Epithelial cell of esophagus (primary cell): ENCODE data around the gene NCOA6.

Source experiments
- DNase-seq: peaks from one replicate; pipeline ENCODE4 v3.0.0; 2010; ENCODE audit warnings: low read depth
- H3K4me3 ChIP-seq: 2 replicates; pipeline ENCODE4 v1.5.1; 2011; ENCODE audit warnings: mild to moderate bottlenecking, low read length, control low read depth
- CTCF ChIP-seq: IDR thresholded peaks from 2 replicates; pipeline ENCODE4 v1.5.1; 2011; ENCODE audit warnings: low read depth, mild to moderate bottlenecking, low read length, control low read depth, inconsistent platforms; ENCODE audit not compliant: insufficient read depth; ENCODE audit errors: missing control alignments

Gene NCOA6

DNA sequence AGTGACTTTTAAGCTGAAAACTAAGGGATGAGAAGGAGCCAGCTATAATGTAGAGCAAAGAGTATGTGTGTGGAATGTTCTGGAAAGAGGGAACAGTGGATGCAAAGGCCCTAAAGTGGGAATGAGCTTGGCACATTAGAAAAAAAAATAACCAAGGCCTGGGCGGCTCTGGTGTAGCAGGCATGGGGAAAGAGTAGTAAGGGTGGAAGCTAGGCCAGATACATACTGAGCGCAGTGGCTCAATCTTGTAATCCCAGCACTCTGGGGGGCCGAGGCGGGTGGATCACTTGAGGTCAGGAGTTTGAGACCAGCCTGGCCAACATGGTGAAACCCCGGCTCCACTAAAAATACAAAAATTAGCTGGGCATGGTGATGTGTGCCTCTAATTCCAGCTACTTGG is 38.8 kb upstream of the NCOA6 start:
- TF ChIP-seq CTCF: no peak
- no peak for DNase-seq
- H3K4me3 ChIP-seq: no peak overlapping the region

GRCh38 chr20:34863421-34863965 is 38.0 kb upstream of the NCOA6 start:
- no peak for TF ChIP-seq CTCF
- no peak overlapping the region for H3K4me3 ChIP-seq
- no peak for DNase-seq

- DNase-seq: no peak
- no peak for TF ChIP-seq CTCF
- no peak overlapping the region for H3K4me3 ChIP-seq
Observed at GRCh38 chr20:34862724-34863123, 37.3 kb upstream of the NCOA6 start.

DNA sequence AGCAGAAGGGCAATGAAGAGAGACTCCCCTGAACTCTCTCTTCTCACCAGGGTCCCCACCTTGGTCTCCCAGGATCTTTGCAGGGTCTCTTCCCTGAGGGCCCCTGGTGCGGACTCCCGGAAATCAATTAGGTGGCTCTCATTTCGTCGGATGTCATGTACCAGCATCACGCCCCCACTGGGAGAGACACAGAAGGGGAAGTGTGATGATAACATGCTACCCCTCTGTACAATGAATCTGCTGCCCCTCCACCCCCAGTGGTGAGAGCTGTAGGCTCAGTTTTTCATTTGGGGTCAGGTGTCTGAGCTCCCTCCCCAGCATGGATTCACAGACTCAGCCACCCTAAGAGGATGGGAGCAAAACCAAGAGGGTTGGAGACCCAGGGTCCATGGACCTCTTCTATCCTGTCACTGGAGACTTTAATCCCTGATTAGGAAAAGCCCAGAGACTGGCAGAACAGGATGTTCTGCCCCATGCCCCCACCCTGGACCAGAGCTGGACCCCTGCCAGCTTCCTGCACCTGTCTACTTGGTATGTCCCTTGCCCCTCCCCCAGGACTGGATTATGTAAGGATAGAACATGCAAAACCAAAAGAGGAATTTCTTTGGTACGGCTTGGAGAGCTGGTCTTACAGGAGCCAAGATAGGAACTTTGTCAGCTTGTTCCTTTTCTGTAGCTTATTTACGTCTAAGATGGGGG is 36.1 kb upstream of the NCOA6 start:
- TF ChIP-seq CTCF: no peak
- peak; percentile 48 for DNase-seq

DNA sequence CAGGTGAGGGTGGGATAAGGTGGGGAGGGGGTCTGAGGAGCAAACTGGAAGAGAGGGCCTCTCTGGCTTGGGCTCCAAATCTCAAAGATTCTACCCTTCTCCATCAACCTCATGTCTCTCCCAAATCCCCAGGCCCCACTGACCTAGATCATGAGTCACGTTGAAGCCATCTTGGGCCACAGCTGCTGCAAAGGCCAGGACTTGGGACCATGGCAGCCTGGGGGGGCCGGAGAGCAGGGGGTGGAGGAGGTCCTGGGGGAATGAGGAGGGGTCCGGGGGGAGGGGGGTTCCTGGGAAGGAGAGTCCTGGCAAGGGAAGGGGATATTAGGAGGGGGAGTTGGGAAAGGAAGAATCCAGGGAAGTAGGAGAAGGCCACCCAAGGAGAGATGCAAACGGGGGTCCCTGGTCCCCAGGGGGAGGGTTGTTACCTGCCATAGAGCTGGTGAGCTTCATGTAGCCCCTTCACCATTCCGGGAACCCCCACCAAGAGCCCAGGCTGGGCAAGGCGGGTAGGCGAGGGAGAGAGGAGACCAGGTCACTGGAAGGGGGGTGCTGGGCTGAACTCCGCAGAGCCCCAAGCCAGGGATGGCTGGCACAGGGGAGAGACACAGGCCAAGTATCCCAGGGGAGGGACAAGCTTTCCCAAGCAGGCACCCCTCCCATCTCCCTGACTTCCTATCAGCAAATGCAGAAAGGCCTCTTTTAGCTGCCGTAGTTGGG is 34.5 kb upstream of the NCOA6 start:
- H3K4me3 ChIP-seq: no peak overlapping the region
- DNase-seq: no peak
- no peak for TF ChIP-seq CTCF

More for the DNA sequence above, 36.1 kb upstream of the NCOA6 start:
- H3K4me3 ChIP-seq: no peak overlapping the region

DNA sequence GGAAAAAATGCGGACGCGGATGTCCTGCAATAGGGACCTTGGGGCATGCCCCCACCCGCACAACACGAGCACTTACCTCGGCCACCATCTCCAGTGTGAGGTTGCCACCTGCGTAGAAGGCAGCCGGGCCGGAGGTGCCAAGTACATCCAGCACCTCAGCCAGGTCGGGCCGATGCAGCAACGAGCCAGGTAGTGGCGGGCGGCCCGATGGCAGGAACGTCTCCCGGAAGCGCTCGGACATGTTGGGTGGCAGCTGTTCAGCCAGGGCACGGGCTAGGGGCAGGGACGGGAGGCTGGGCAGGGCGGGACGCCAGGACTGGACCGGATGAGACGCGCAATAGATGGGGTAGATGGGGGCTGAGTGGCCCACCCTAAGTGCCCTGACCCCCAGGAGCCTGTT is 33.9 kb upstream of the NCOA6 start:
- no peak for TF ChIP-seq CTCF
- no peak overlapping the region for H3K4me3 ChIP-seq
- no peak for DNase-seq
